ENCODE data around the gene ELAVL4.

The ELAVL4 gene

DNA sequence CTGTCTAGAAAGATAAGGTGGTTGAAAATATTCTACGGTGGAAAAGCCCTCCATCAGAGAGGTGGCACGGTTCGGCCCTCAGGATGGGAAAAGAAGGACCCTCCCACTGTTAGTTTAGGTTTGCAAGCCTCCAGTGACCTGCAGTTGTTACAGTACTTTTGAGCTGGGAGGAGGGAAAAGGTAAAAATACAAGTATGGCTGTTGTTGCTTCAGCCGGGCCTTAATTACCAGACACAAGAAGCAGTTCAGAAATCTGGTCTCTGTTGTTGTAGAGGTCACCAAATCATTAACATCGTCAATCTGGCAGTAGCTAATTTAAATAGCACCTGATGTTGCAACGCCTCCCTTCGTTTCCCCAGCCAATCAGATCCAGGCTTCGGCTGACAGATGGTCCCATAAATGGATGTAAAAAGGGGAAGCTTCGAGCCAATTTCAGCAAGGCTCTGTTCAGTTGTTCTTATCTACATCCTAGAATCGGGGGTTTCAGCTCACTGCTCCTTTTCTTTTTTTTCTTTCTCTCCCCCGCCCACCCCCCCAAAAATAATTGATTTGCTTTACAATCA, at the start of gene ELAVL4:
TSS of gene ELAVL4 (plus strand) at position 424 of the 563 bp plus-strand sequence. CDS start 270 bp downstream, outside the sequence.
- no peak for DNase-seq

DNA sequence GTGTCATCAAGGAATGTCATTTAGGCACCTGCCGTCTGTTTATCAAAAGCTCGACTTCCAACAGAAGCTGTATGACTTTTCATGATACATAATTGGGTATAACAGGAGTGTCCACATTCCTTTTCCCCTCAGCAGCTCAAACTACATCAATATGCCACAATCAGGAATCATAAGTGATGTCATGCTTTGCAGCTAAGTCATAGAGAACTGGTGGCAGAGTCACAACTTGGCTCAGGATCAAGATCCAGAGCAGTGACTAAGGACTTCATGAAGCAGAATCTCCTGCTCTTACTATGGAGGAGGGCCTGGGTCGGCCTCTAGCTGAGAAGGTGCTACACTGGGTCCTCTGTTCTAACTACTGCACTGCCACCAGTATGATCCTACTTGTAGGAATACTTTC, 48.4 kb upstream of the ELAVL4 start:
- no peak for DNase-seq

DNA sequence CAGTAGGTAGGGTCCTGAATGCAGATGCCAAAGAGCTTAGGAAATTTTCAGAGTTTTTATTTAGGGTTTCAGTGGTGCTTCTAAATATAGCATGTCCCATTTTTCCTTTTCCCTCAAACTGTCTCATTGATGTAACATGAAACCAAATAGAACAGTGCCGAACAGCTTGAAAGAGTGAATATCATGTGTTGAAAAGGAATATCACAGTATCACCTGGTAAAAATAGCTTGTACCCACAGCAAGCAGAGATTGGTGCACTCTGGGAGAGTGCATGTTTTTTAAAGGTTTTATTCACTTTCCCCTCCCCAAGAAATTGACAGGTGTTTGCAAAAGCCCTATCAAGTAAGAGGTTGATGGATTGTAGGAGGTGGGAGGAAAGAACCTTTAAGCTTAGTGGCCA, 41.9 kb upstream of the ELAVL4 start:
- no peak for DNase-seq

DNA sequence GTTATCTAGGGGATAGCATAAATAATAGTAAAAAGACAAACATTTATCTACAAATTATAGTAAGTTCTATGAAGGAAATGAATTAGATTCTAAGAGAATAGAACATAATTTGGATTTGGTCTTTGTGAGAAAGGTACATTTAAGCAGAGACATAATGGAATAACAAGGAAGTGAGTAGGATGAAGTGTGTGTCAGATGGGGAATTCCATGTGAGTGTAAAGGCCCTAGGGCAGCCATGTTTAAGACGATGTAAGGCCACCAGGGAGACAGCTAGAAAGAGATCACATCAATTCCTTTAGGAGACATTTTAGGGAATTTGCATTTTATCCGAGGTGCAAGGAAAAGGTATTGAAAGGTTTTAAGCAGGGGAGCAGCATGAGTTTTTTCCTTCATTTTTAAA, 33.8 kb upstream of the ELAVL4 start:
- DNase-seq, result no peak

DNA sequence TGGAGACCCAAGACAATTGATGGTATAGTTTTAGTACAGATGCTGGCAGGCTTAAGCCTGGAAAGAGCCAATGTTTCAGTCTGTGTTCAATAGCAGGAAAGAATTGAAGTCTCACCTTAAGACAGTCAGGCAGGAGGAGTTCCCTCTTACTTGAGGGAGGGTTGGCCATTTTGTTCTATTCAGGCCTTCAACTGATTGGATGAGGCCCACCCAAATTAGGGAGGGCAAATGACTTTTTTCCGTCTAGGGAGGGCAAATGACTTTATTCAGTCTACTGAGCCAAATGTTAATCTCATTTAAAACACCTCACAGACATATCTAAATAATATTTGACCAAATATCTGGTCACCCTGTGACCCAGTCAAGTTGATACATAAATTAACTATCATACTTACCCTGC, 31.4 kb upstream of the ELAVL4 start:
- no peak for DNase-seq

DNA sequence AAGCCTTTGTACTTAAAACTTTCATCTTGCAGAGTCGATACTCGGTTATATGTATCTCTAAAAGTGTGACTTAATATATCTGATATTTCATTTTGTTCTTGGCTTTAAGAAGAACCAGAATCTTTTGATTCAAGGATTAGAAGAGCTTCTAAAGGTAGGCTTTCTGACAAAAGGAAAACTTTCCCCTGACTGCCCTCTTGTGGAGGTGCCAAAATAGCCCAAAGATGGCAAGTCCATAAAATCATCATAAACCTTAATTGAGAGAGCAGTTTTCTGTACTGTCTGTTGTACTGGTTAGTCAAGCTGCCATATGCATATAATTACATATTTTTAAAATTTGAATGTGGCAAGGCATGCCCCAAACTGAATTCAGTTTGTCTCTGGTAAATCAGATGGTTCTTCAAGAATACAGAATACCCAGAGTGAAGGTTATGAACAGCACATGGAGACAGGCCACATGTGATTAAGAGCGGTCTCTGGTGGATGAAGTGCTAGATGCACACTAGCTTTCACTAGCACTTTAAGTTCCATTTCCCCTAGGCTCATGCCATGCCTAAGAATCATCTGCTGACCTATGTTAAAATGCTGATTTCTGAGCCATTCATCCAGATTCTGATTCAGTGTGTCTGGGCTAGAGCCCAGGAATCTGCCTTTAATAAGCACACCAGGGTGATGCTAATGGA, 27.7 kb upstream of the ELAVL4 start:
- DNase-seq, result no peak

DNA sequence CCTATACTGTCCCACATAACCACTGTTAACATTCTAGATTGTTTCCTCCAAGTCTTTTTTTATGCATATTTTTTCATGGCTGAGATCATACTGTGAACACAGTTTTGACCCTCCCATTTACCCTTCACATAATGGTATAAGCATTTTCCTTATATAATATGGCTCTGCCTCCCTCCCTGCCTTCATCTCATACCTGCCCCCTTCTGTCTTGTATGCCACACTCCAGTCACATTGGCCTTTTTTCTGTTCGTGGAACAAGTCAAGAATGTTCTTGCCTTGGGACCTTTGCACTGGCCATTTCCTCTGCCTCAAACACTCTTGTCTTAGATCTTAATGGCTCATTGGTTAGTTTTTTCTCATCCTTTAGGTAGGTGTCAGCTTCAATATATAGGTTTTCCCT, 24.3 kb upstream of the ELAVL4 start:
- DNase-seq, result no peak

DNA sequence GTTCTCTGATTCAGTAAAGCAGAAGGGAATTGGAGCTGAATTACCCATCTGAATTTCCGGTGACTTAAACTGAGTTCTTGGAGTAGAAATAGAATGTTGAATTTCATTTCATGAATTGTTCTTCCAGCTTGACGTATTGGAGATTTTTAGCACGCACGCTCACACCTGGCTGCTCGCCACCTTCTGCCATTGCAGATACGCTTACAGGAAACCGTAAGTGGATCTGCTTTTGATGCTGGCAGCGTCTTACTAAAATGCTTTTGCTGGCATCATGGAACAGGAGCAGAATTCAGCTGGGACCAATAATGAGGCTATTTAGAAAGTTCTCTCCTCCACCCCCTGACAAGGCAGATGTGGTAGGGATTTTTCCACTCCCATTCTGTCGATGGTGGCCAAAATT, 17.7 kb upstream of the ELAVL4 start:
- DNase-seq, result no peak

DNA sequence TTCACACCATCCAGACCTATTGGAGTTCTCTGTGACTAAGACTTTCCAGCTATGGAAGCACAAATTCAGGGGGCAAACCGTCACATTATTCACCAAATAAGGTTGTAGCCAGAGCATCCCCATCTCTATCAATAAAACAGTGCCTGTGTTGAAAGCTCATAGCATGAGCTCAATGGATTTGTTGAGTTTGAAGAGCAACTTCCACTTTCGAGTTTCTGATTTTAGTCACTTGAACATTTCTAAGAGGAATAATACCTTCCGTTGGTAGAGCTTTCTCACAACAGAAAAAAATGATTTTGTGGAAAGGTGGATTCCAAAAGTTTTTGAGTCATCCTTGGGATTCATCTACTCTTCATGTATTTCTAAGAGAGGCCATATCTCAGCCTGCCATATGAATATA, 13.0 kb upstream of the ELAVL4 start:
- DNase-seq, result no peak

DNA sequence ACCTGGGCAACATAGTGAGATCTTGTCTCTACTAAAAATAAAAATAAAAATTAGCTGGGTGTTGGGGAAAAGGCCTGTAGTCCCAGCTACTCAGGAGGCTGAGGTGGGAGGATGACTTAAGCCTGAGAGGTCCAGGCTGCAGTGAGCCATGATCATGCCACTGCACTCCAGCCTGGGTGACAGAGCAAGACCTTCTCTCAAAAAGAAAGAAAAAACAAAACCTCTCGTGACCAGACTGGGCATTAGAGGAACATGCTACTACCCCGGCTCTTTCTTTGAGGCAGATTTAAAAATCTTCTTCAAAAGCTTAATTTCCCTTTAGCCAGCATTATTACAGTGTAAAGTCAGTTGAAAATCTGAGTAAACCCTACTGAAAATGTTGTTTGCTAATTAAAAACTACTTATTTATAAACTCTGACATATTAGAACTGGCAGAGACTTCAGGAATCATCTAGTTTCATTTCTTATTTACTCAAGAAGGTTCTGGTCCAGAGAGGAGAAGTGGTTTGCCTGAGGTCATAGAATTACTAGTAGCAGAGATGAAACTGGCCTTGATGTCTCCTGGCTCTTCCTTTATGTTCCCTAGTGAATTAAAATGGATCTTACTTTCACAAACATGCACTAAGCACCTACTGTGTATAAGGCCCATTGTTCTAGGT, 11.6 kb upstream of the ELAVL4 start:
- no peak for DNase-seq

DNA sequence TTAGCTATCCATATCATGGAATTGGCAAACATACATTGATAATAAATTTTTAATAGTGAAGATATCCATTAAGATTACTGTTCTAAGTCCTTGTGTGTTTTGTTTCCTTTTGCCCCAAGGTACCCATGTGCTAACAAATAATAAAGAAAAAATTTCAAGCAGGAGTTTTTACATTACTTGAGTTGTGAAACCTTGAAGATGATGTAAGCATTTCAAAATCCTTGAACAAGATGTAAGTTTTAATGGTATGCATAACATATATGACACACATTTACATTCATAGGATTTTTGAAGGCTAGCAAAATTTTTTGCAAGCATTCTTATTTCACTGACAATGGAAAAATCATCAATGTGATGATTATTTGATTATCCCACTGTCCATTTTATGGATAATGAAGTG, 10.9 kb upstream of the ELAVL4 start:
- no peak for DNase-seq

DNA sequence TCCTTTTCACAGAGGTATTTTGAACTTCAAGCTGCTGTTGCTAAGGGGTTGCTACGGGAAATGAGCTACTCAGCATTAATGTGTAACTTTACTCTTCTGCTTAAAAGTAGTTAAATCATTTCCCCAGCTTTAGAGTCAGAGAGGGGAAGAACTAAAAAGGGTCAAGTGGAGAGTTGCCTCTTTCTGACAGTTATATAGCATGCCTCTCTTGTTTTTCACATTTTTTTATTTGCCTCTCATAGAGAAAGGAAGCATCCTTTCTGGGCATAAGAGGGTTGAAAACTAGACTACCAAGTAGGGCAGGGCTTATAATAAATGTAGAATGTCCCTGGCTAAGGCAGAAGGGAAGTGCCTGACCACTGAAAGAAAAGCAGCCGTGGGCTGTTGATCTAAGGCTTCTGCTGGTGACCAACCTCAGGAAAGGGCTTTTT, 10.1 kb upstream of the ELAVL4 start:
- DNase-seq, result no peak

DNA sequence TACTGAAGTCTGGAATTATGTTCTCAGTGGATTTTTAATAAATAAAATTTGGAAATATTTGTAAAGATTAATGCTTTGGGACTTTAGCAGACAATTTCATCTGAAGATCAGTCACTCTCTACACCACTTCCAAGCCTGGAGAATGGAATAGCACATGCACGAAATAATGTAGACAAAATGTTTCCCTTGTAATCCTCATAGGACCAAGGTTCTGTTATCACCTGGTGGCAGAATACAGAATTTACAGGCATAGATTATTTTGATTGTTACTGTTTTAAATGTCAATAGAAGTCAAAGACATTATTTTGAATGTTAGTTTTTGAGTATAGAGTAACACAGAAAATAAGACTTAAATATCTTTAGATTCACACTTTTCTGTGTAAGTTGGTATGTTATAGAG, 9.1 kb upstream of the ELAVL4 start:
- DNase-seq, result no peak

DNA sequence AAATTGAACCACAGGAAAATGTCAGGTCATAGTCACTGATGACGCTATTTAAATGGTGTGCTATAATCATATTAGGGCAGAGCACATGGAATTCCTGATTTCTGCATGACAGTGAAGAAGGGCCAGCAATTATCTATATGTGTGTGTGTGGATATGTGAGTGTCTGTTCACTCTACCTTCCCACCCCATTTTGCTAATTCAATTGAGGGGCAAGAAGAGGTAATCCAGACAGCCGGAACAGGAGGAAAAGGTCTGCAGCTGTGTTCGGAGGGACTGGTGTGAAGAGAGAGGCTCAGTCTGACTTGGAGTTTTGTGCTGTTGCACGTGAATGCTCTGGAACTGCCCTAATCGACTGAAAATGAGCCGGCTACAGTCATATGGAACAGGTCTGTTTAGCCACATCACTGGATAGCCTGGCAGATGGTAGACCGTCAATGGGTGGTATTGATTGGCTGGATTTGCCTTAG, 5.1 kb upstream of the ELAVL4 start:
- DNase-seq, result no peak

DNA sequence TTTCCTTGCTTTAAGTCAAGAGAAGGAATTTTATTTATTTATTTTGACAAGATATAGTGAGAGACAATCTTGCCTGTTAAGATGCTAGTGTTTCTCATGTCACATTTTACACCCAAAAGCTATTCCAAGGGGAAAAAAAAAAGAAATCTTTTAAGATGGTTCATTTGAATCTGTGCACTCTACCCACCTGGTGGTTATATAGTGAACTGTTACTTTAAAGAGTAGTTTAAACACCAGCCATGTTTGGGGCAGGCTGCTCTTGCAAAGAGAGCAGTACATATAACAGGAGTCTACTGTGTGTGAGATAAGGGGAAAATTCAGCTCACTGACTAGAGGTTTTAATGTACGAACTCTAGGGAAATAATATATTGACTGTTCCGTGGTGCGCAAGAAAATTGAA, 3.3 kb upstream of the ELAVL4 start:
- DNase-seq, result no peak

DNA sequence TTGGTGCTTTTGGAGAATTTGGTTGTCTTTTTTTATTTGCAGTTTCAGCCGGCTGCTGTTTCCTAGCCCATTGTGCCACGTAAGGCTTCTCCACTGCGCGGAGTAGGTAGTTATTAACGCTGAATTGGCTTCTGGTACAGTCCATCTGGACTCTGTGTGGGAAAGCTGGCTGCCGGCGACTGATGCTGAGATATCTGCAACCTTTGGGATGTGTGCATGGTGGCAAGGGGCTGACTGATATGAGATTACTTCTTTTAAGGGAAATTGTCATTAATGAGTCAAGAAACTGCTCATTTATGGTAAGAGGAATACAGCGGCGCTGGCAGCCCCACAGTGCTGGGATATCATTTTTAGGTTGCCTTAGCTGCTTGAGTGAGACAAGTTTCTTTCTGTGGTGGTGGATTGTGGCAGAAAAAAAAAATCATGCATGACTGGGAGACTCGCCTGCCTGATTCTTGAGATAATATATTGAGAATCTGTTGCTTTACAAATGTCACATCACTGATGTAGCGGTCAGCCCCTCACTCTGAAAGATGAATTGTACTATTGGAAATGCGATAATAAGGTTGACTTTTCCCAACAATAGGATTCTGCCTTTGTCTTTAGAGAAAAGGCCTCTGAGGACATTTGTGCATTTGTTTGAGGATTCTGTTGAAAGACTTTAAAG, 2.5 kb upstream of the ELAVL4 start:
- DNase-seq, result no peak

DNA sequence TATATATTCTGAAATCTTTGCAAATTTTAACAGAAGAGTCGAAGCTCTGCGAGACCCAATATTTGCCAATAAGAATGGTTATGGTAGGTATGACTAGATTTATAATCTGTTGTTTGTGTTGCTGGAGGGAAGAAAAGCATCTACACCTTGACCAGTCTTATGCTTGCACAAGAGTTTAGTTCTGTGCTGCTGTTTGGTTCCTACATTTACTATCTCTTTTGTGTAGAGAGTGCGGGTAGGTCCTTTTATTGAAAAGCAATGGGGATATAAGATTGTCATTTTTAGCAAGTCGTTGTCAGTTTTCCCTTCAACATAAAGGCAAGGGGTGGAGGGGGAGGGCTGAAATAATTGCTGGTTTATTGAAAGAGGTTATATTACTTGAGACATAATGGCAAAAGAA, 396 bp downstream of the ELAVL4 start:
- no peak for DNase-seq

DNA sequence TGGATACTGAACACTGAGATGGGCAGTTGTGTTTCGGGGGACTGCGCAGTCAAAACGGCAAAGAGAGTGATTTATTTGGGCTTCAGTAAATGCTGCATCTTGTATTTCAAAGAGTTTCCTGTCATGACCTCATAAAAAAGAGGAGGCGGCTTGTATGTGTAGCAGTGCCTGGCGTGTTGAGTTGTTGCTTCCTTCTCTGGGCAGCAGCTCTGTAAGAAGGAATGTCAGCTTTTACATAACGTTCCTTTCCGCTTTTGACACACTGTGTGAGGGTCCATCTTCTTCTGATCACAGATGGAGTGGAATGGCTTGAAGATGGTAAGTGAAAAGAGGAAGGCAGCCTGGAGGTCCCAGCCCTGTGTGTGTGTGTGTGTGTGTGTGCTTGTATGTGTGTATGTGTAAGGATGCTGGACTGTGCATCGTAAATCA, 941 bp downstream of the ELAVL4 start:
- DNase-seq, result no peak

DNA sequence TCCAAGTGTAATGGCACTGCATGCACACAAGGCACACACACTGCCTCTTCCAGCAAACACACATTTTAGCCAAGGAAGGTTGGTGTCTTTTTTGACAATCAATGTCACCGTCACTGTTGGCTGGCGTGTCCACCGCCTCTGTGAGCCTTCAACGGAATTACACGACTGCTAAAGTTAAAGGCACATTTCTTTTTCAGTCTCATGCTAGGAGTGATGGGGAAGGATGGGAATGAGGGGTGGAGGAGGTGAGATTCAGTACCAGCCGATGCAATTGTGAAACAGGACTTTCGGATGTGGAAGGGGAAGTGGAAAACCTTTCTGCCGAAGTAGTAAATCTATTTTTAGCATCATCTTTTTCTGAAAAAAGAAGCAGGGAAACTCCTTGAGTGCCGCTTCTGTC, 1.4 kb downstream of the ELAVL4 start:
- DNase-seq, result no peak

DNA sequence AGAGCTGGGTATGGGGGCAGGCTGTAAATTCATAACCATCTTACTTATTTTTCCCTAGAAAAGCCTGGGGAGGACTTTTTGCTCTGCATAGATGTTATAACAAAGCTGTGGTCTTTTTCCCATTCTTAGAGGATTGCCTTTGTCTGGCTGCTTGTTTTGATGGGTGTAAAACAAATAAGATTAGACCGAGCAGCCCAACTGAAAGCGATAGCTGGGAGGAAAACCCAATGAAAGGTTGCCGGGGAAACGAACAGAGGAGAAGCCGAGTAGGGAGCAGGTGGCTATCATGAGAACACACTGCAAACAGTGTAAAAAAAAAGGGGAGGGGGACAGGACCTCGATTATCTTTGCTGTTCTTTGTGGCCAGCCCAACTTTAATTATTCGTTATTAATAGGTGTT, 1.9 kb downstream of the ELAVL4 start:
- DNase-seq, result no peak

DNA sequence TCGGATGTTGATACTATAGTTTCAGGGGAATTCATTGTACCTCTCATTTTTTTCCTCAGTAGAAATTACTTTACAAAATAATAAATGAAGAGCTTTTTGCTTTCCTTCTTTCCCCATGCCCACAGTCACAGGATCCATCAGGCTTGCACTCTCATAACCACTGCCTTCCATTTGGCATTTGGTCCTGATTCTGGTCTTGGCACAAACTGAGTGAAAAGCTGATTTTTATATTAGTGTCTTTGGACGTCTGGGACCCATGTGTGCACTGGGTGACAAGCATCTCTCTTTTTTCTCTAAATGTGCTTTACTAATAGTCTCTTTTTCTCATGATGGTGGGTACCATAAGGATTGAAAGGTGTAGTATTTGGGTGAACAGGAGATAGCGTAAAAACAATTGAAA, 2.8 kb downstream of the ELAVL4 start:
- DNase-seq, result no peak

DNA sequence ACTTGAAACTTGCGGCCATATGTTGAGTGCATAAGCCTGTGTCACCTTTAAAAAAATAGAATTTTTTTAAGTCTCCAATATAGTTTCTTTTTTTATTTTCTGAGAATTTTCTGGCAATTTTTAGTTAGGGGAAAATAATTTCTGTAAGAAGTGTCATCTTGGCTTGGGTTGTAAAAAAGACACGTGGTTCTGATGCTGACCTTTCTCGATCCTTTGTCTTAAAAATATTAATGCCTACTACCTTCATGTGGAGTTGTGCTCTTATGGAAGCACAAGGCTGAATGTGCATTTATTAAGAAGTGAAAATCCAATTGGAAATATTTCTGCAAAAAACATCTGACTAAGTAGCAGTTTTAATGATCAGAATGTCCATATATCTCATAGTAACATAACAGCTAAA, 3.5 kb downstream of the ELAVL4 start:
- DNase-seq, result no peak

DNA sequence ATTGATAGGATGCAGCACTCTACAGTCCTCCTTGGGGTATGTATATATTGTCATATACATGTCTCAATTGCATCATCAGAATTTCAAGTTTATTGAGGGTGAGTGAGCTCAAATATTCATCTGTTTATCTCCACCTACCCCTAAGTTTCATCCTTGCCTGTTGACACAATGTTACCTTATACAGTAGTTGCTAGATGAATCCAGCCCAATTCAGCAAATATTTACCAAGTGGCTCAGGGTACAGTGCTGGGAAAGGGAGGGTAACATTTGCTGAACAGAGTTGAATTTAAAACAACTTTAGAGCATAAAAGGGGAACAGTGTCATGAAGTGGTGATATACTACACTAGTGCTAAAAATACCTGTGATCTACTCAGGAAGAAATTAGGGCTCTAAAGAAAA, 14.4 kb downstream of the ELAVL4 start:
- no peak for DNase-seq
